Glutamatergic neuron (in vitro differentiated cells): ENCODE data around the gene INSIG2. TPM values are rescaled to one million over a fixed set of nuclear protein-coding genes. Genes with fewer than 3 reads are reported as not detected.
A peak's percentile ranks its signal among the peaks of the same experiment; 100 is the strongest.

Source experiments
- DNase-seq: peaks from one replicate; pipeline ENCODE4 v3.0.0; 2022
- H3K27ac Mint-ChIP-seq: one replicate; pipeline ENCODE4 v1.8.0; 2020; ENCODE audit warnings: mild to moderate bottlenecking, mixed read lengths, inconsistent platforms; ENCODE audit not compliant: unreplicated experiment
- H3K27me3 Mint-ChIP-seq: one replicate; pipeline ENCODE4 v1.8.0; 2020; ENCODE audit warnings: mild to moderate bottlenecking, moderate library complexity, mixed read lengths, inconsistent platforms; ENCODE audit not compliant: unreplicated experiment
- H3K36me3 Mint-ChIP-seq: one replicate; pipeline ENCODE4 v1.8.0; 2020; ENCODE audit warnings: mild to moderate bottlenecking, mixed read lengths, inconsistent platforms; ENCODE audit not compliant: unreplicated experiment
- H3K4me1 Mint-ChIP-seq: one replicate; pipeline ENCODE4 v1.8.0; 2020; ENCODE audit warnings: mild to moderate bottlenecking, low read depth, mixed read lengths, inconsistent platforms; ENCODE audit not compliant: unreplicated experiment
- H3K4me3 Mint-ChIP-seq: one replicate; pipeline ENCODE4 v1.8.0; 2020; ENCODE audit warnings: mild to moderate bottlenecking, mixed read lengths, inconsistent platforms; ENCODE audit not compliant: unreplicated experiment
- H3K9me3 Mint-ChIP-seq: one replicate; pipeline ENCODE4 v1.8.0; 2020; ENCODE audit warnings: mild to moderate bottlenecking, moderate library complexity, mixed read lengths, inconsistent platforms; ENCODE audit not compliant: unreplicated experiment
- total RNA-seq: library from RNA; stranded (reverse); fragmentation: NEBNext Ultra II Directional; extraction: Animal tissue kit (Norgen Biotek cat#: 25700); gene quantifications from one replicate; pipeline ENCODE4 v1.2.1, GENCODE V29; 2021; ENCODE audit not compliant: unreplicated experiment
- TF ChIP-seq, protein P1 (sequence below): fragments of 200-600 bp; sonication (generic); IDR thresholded peaks from one replicate; pipeline ENCODE4 v1.5.0; 2021; ENCODE audit not compliant: partially characterized antibody, unreplicated experiment

Gene INSIG2
- total RNA-seq, 1 donor from 2014 or later = 20.3 TPM

DNA sequence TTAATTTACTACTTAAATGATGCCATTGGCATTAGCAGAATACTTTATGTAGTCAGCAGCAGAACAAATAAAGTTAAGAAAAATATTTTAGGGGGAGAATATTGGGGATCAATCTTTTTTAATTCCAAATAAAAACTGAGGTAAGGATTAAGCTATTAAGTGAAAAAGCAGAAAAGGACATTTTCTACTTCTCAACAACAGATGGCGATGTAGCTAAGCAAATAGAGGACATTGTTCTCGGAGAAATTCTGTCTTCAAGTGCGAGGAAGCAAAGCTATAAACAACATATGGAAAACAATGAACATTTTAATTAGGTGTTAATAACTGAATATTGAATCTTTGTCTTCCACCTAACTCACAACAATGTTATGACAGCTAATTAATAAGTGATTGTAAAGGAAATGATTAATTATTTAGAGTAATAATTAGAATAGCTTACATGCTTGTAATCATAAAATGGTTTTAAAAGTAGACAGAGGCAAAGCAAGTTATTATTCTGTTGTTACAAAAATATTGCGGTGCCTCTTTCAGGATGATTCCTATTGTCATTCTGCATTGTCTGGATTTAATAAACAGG is 41.5 kb upstream of the INSIG2 start:
- Mint-ChIP-seq H3K4me1 (peaks cover 5% of the 10 kb centered on the region), H3K36me3 (no peaks in the 10 kb centered on the region), H3K27me3 (no peaks in the 10 kb centered on the region), H3K27ac (no peak overlapping the region), H3K4me3 (no peak overlapping the region), H3K9me3 (peaks cover 1% of the 10 kb centered on the region)
- TF ChIP-seq, protein P1, sequence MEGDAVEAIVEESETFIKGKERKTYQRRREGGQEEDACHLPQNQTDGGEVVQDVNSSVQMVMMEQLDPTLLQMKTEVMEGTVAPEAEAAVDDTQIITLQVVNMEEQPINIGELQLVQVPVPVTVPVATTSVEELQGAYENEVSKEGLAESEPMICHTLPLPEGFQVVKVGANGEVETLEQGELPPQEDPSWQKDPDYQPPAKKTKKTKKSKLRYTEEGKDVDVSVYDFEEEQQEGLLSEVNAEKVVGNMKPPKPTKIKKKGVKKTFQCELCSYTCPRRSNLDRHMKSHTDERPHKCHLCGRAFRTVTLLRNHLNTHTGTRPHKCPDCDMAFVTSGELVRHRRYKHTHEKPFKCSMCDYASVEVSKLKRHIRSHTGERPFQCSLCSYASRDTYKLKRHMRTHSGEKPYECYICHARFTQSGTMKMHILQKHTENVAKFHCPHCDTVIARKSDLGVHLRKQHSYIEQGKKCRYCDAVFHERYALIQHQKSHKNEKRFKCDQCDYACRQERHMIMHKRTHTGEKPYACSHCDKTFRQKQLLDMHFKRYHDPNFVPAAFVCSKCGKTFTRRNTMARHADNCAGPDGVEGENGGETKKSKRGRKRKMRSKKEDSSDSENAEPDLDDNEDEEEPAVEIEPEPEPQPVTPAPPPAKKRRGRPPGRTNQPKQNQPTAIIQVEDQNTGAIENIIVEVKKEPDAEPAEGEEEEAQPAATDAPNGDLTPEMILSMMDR = peak; percentile 48
- DNase-seq = no peak

DNA sequence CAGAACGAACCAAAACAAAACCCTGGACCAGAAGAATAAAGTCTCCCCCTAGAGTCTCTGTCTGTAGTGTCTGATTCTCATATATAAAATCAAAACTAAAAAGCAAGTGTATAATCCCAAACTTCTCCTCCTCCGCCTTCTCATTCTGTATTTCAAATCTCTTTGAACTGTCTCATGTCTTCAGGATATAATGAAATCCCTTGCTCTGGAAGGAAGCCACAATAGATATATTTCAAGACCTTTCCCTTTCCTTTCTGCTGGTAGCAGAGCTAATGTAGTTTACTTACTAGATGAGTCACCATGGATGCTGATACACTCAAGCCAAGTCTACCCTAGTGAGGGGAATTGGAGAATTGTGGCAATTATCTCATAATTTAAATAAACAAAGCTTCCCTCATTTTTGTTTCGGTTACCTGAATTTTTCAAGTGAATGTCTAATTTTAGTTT is 40.9 kb upstream of the INSIG2 start:
- no peaks in the 10 kb centered on the region for H3K36me3 Mint-ChIP-seq
- peaks cover 6% of the 10 kb centered on the region for H3K4me1 Mint-ChIP-seq
- H3K4me3 Mint-ChIP-seq = no peak overlapping the region
- H3K9me3 Mint-ChIP-seq = peaks cover 1% of the 10 kb centered on the region
- TF ChIP-seq, protein P1 = no peak
- no peak for DNase-seq
- H3K27me3 Mint-ChIP-seq = no peaks in the 10 kb centered on the region
- H3K27ac Mint-ChIP-seq = no peak overlapping the region

DNA sequence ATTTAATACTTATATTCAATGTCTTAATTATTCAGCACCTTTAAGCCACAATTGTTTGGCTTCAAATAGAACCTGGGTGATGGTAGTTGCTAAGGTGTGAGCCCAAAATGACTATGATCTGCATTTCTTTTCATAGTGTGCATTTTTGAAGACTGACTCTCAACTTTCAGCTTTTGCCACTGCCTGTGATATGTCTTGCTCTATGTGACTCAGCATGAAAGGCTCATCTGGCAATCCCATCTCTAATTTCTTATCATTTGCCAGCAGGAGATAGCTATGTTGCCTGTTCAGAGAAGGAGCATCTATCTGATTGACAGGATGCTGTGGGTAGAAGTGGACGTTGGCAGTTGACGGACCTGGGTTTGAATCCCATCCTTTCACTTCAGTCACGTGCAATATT is 39.9 kb upstream of the INSIG2 start:
- no peaks in the 10 kb centered on the region for H3K27me3 Mint-ChIP-seq
- TF ChIP-seq, protein P1 = no peak
- H3K36me3 Mint-ChIP-seq = no peaks in the 10 kb centered on the region
- H3K4me1 Mint-ChIP-seq = peaks cover 11% of the 10 kb centered on the region
- DNase-seq = no peak
- no peak overlapping the region for H3K4me3 Mint-ChIP-seq
- H3K27ac Mint-ChIP-seq = no peak overlapping the region
- no peaks in the 10 kb centered on the region for H3K9me3 Mint-ChIP-seq

DNA sequence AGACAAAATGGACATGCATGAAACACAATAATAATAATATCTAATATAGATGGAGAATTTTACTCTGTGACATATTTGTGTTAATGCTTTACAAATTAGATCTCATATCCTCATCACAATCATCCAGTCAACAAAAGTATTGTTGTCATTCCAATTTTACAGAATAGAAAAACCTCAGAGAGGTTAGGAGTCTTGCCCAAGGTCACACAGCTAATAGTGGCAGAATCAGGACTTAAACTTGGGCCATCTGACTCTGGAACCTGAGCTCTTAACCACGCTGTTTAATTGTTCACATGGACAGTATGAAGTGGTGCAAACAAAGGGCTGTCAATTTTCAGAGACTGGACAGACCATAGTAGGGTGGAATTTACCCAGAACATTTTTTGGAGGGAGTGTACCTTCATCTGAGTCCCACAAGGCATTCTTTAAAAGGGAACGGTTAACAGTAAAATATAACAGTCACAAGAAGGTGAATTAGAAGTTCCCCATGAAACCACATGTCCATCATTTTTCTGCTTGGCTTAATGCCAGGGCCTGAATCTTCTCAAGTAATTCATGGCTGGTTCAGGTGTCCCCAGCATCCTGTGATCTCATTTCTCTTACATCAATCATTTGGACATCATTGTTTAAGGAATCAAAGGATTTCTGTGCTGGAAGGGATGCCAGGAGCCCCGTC is 39.0 kb upstream of the INSIG2 start:
- Mint-ChIP-seq H3K4me3 (no peak overlapping the region), H3K27me3 (no peaks in the 10 kb centered on the region), H3K27ac (no peak overlapping the region), H3K4me1 (peaks cover 17% of the 10 kb centered on the region), H3K36me3 (no peaks in the 10 kb centered on the region), H3K9me3 (no peaks in the 10 kb centered on the region)
- TF ChIP-seq, protein P1 = no peak
- DNase-seq = no peak

DNA sequence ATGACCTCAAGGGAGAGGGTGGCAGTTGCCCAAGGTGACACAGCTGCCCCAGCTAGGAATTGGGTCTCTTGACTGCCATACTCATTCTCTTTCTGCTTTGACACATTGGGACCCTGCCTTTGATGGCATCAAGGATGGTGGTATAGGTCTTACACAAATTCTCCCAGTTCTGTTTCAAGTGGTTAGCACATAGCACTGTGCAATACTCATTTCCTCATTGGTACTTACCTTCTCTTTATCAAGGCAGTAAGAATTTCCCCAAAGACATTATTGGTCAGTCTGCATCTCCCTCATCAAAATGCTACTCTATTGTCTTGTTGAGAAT is 38.5 kb upstream of the INSIG2 start:
- peaks cover 20% of the 10 kb centered on the region for H3K4me1 Mint-ChIP-seq
- H3K9me3 Mint-ChIP-seq = no peaks in the 10 kb centered on the region
- H3K36me3 Mint-ChIP-seq = no peaks in the 10 kb centered on the region
- H3K27ac Mint-ChIP-seq = no peak overlapping the region
- DNase-seq = no peak
- H3K27me3 Mint-ChIP-seq = no peaks in the 10 kb centered on the region
- TF ChIP-seq, protein P1 = no peak
- no peak overlapping the region for H3K4me3 Mint-ChIP-seq
